ENCODE results near the gene KLK15. TPM values are rescaled to one million over a fixed set of nuclear protein-coding genes. Genes with fewer than 3 reads are reported as not detected.

Gene KLK15
- total and polyA plus RNA-seq, 2 of the 4 experiments (the other 2 are of a cell fraction): not detected

- POLR2A ChIA-PET (ENCODE audit: unreplicated experiment): no interaction called here
- BruUV-seq (replicated peaks): no TSS peak
These were observed 37.7 kb downstream of the KLK15 start for GRCh38 chr19:50795664-50796073.

More at GRCh38 chr19:50795664-50796073, 37.7 kb downstream of the KLK15 start:
- Histone ChIP-seq H2BK20ac (ENCODE audit: low read depth, low read length) (no peak overlapping the region), H4K5ac (ENCODE audit: low read depth, low read length) (no peak overlapping the region), H3K4ac (ENCODE audit: low read depth, low read length) (no peak overlapping the region), H3K18ac (ENCODE audit: low read depth, low read length) (no peak overlapping the region), H4K91ac (ENCODE audit: insufficient read depth, low read depth, low read length) (no peak overlapping the region), H2AFZ (replicated peaks; ENCODE audit: low read length, poor library complexity) (no peak overlapping the region), H4K20me1 (ENCODE audit: insufficient read depth, low read length) (peaks cover 64% of the 10 kb centered on the region), H3K4me1 (ENCODE audit: control insufficient read depth, insufficient read depth, low read length) (no peaks in the 10 kb centered on the region), H3K27ac (ENCODE audit: insufficient read depth, low read length) (no peak overlapping the region), H2AK9ac (replicated peaks; ENCODE audit: low read depth, low read length, poor library complexity) (no peak overlapping the region), H3K36me3 (ENCODE audit: control insufficient read depth, insufficient read depth, low read length) (peaks cover 28% of the 10 kb centered on the region), H3K23ac (ENCODE audit: low read depth, low read length) (no peak overlapping the region), H4K8ac (ENCODE audit: low read depth in 2 of 2, low read length in 2 of 2) (no peak overlapping the region), H3K9me3 (ENCODE audit: control insufficient read depth, insufficient read depth, low read length) (no peaks in the 10 kb centered on the region), H3K79me1 (ENCODE audit: low read depth in 1 of 2, low read length in 2 of 2) (peaks cover 8 to 18% of the 10 kb centered on the region in 2 experiments; a peak in 2 of 4 replicates), H2AK5ac (ENCODE audit: low read depth, low read length) (no peak overlapping the region), H3K9me1 (ENCODE audit: insufficient read depth, low read length) (peaks cover 7% of the 10 kb centered on the region), H3K56ac (ENCODE audit: extremely low read depth, insufficient read depth, low read length) (no peak overlapping the region), H2BK15ac (ENCODE audit: low read depth, low read length) (no peak overlapping the region), H2BK120ac (ENCODE audit: low read depth, low read length) (no peak overlapping the region), H3K14ac (replicated peaks; ENCODE audit: low read depth, low read length) (no peak overlapping the region), H3K4me3 (ENCODE audit: insufficient read depth, low read depth, low read length) (no peak overlapping the region), H3K9ac (ENCODE audit: low read depth, low read length) (no peak overlapping the region), H3K27me3 (ENCODE audit: control insufficient read depth, insufficient read depth, low read length) (no peaks in the 10 kb centered on the region), H2BK5ac (ENCODE audit: low read depth, low read length, poor library complexity, severe bottlenecking) (no peak overlapping the region), H3K4me2 (ENCODE audit: low read depth, low read length) (no peak overlapping the region)
- TF ChIP-seq ELK1 (IDR thresholded peaks at IDR 0.05; ENCODE audit: borderline replicate concordance, low read depth, low read length): no peak
- TF ChIP-seq BHLHE40 (IDR thresholded peaks at IDR 0.05; ENCODE audit: low read depth, low read length): no peak
- no peak for TF ChIP-seq RAD21 (IDR thresholded peaks at IDR 0.05; ENCODE audit: low read length)
- no peak for TF ChIP-seq MAFK (IDR thresholded peaks at IDR 0.05; ENCODE audit: low read depth, low read length)
- TF ChIP-seq MXI1 (IDR thresholded peaks at IDR 0.05; ENCODE audit: borderline replicate concordance, low read depth, low read length): no peak
- no peak for TF ChIP-seq CTCF (conservative IDR thresholded peaks at IDR 0.05; ENCODE audit: low read depth, low read length)
- no peak for TF ChIP-seq MAZ (IDR thresholded peaks at IDR 0.05; ENCODE audit: borderline replicate concordance, low read depth, low read length)
- TF ChIP-seq SMC3 (IDR thresholded peaks at IDR 0.05; ENCODE audit: low read depth, low read length): no peak
- no peak for TF ChIP-seq CHD1 (IDR thresholded peaks at IDR 0.05; ENCODE audit: low read depth, low read length)
- intact Hi-C loops (cut with micrococcal nuclease) (no loop called here), in situ Hi-C loops (cut with MboI; ENCODE audit: low sequenced_read_pairs) (no loop called here), dilution Hi-C loops (cut with HindIII; ENCODE audit: low sequenced_read_pairs, unreplicated experiment) (no loop called here)
- DNase-seq (no peak), ATAC-seq (ENCODE audit: low read depth) (no peak)
- no CpG with 5 or more reads among the region's 4 CpGs for WGBS, 2 experiments (ENCODE audit: extremely low coverage in 2 of 2, insufficient read length in 1 of 2)
- CTCF ChIA-PET: no interaction called here

Data from IMR-90 (cell line).